ENCODE data around the gene IFNGR2. TPM values are rescaled to one million over a fixed set of nuclear protein-coding genes. Genes with fewer than 3 reads are reported as not detected.
A peak's percentile ranks its signal among the peaks of the same experiment; 100 is the strongest.

IFNGR2 gene
- total and polyA plus RNA-seq, 7 donors, result 11.7 to 42.9 (median 24.7) TPM

DNA sequence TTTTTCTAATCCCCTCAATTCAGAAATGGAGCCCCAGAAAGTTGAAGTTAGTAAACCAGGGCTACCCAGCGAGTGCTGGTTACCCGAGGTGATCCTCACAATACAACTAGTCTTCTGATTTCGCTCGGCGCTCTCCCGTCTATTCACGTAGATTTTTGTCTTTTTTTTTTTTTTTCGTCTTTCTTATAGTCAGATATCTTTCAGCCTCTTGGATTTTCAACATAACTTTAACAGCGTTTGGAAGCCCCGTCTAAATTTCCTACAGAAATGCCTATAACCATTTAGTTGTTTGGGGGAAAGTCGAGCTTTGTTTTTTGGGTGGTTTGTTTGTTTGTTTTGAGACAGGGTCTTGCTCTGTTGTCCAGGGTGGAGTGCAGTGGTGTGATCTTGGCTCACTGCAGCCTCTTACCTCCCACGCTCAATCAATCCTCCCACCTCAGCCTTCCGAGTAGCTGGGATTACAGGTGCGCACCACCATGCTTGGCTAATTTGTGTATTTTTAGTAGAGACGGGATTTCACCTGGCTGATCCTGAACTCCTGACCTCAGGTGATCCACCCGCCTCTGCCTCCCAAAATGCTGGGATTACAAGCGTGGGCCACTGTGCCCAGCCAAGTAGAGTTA, 77.4 kb downstream of the IFNGR2 start:
- no peaks in the 10 kb centered on the region for H3K36me3 ChIP-seq (ENCODE audit: insufficient read depth in 1 of 2, low read depth in 1 of 2)
- ATAC-seq (no peak), DNase-seq (no peak)
- TF ChIP-seq, protein P1, sequence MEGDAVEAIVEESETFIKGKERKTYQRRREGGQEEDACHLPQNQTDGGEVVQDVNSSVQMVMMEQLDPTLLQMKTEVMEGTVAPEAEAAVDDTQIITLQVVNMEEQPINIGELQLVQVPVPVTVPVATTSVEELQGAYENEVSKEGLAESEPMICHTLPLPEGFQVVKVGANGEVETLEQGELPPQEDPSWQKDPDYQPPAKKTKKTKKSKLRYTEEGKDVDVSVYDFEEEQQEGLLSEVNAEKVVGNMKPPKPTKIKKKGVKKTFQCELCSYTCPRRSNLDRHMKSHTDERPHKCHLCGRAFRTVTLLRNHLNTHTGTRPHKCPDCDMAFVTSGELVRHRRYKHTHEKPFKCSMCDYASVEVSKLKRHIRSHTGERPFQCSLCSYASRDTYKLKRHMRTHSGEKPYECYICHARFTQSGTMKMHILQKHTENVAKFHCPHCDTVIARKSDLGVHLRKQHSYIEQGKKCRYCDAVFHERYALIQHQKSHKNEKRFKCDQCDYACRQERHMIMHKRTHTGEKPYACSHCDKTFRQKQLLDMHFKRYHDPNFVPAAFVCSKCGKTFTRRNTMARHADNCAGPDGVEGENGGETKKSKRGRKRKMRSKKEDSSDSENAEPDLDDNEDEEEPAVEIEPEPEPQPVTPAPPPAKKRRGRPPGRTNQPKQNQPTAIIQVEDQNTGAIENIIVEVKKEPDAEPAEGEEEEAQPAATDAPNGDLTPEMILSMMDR (IDR thresholded peaks at IDR 0.05), result no peak
- H3K27me3 ChIP-seq (ENCODE audit: insufficient read depth in 3 of 3, low read length in 2 of 3), result no peaks in the 10 kb centered on the region
- intact Hi-C loops (cut with DNase I), result no loop called here
- H3K9me3 ChIP-seq, result no peaks in the 10 kb centered on the region
- H3K27ac ChIP-seq, result peak overlapping the region; percentile 94
- peak overlapping the region; percentile 81 for H3K4me3 ChIP-seq
- 32 to 35% (median 32%) methylated on average over 17 of the region's 17 CpGs for WGBS, 3 donors
- peaks cover 6% of the 10 kb centered on the region for H3K4me1 ChIP-seq

DNA sequence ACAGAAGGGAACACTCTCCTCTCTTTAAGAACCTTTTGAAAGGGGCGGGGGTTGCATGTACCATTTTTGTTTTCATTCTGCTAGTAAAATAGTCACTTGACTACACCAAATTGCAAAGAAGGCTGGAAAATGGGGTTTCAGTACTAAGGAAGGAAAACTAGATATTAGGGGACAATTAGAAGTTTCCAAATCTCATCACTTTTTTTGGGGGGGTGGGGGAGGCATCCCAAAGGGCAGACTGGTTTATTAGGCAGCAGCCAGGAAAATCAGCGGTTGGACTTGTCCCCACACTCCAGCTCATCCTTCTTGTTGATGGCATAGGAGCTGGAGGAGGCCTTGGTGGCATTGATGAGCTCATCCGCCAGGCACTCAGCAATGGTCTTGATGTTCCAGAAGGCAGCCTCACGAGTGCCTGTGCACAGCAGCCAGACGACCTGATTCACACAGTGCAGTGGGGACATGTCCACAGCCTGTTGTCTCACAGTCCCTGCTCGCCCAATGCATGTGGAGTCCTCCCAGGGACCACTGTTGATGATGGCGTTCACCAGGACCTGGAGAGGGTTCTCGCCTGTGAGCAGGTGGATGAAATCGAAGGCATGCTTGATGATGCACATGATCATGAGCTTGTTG, 78.2 kb downstream of the IFNGR2 start:
- Histone ChIP-seq H3K4me1 (peaks cover 6% of the 10 kb centered on the region), H3K27me3 (ENCODE audit: insufficient read depth in 3 of 3, low read length in 2 of 3) (no peaks in the 10 kb centered on the region), H3K9me3 (no peaks in the 10 kb centered on the region), H3K4me3 (no peak overlapping the region), H3K27ac (no peak overlapping the region), H3K36me3 (ENCODE audit: insufficient read depth in 1 of 2, low read depth in 1 of 2) (no peaks in the 10 kb centered on the region)
- intact Hi-C loops (cut with DNase I), result no loop called here
- ATAC-seq (no peak), DNase-seq (no peak)
- WGBS, 3 donors, result 79 to 85% (median 81%) methylated on average over 9 of the region's 9 CpGs
- TF ChIP-seq, protein P1 (IDR thresholded peaks at IDR 0.05), result no peak

Other genes starting within 250 kb of the IFNGR2 start
- 10 to 100 TPM in 1 of 4 donors, 1 to 10 TPM in 3; 3.3 to 10.0 (median 6.2) TPM for gene IFNAR2, start 173.5 kb upstream of the IFNGR2 start, total RNA-seq
- gene IFNAR2, start 173.5 kb upstream of the IFNGR2 start, polyA plus RNA-seq, result 1 to 10 TPM; 3.5 to 4.2 (median 3.8) TPM
- 1 to 10 TPM; 4.4 to 8.1 (median 6.6) TPM for gene IL10RB, start 137.0 kb upstream of the IFNGR2 start, total RNA-seq
- gene IL10RB, start 137.0 kb upstream of the IFNGR2 start, polyA plus RNA-seq, result 1 to 10 TPM; 5.6 to 9.3 (median 8.5) TPM
- 10 to 100 TPM; 16.1 to 20.8 (median 18.2) TPM for gene IFNAR1, start 78.4 kb upstream of the IFNGR2 start, total RNA-seq
- gene IFNAR1, start 78.4 kb upstream of the IFNGR2 start, polyA plus RNA-seq, result 10 to 100 TPM; 10.4 to 31.6 (median 10.9) TPM
- 10 to 100 TPM; 16.8 to 30.0 (median 20.7) TPM for gene TMEM50B, start 76.6 kb downstream of the IFNGR2 start, total RNA-seq
- gene TMEM50B, start 76.6 kb downstream of the IFNGR2 start, polyA plus RNA-seq, result 10 to 100 TPM; 16.0 to 42.6 (median 23.6) TPM
- gene DNAJC28, start 88.3 kb downstream of the IFNGR2 start, total RNA-seq, result 1 to 10 TPM; 3.0 to 4.5 (median 3.3) TPM
- gene DNAJC28, start 88.3 kb downstream of the IFNGR2 start, polyA plus RNA-seq, result 1 to 10 TPM; 2.9 to 7.6 (median 2.9) TPM
- gene GART, start 138.7 kb downstream of the IFNGR2 start, total RNA-seq, result 10 to 100 TPM; 41.9 to 77.8 (median 53.5) TPM
- gene GART, start 138.7 kb downstream of the IFNGR2 start, polyA plus RNA-seq, result 10 to 100 TPM; 22.0 to 57.2 (median 40.8) TPM
- 100 to 1,000 TPM; 126 to 179 (median 142) TPM for gene SON, start 139.6 kb downstream of the IFNGR2 start, total RNA-seq
- gene SON, start 139.6 kb downstream of the IFNGR2 start, polyA plus RNA-seq, result 10 to 100 TPM; 50.1 to 84.8 (median 75.5) TPM
- 1 to 10 TPM; 4.8 to 5.4 (median 5.2) TPM for gene DONSON, start 185.3 kb downstream of the IFNGR2 start, total RNA-seq
- 10 to 100 TPM in 1 of 3 donors, 1 to 10 TPM in 2; 6.2 to 15.1 (median 8.4) TPM for gene DONSON, start 185.3 kb downstream of the IFNGR2 start, polyA plus RNA-seq
- gene CRYZL1, start 238.3 kb downstream of the IFNGR2 start, total RNA-seq, result 10 to 100 TPM; 14.0 to 22.6 (median 18.8) TPM
- gene CRYZL1, start 238.3 kb downstream of the IFNGR2 start, polyA plus RNA-seq, result 10 to 100 TPM; 12.8 to 37.7 (median 15.7) TPM
- 10 to 100 TPM; 18.1 to 43.8 (median 24.7) TPM for gene ITSN1, start 239.1 kb downstream of the IFNGR2 start, total RNA-seq
- gene ITSN1, start 239.1 kb downstream of the IFNGR2 start, polyA plus RNA-seq, result 10 to 100 TPM in 1 of 3 donors, 1 to 10 TPM in 2; 9.3 to 24.3 (median 9.8) TPM

Data from psoas muscle (tissue), 8 donors.